GM12873 (cell line): ENCODE data around the gene UNC5A.

Source experiments
- TF ChIP-seq, protein P1 (sequence below): IDR thresholded peaks from 2 replicates; pipeline ENCODE4 v1.5.1; 2012; ENCODE audit warnings: low read depth, mild to moderate bottlenecking, moderate library complexity, low read length, control low read depth; ENCODE audit not compliant: insufficient read depth; ENCODE audit errors: missing control alignments

UNC5A gene

GRCh38 chr5:176894298-176894697 is 83.9 kb downstream of the UNC5A start:
- TF ChIP-seq, protein P1, sequence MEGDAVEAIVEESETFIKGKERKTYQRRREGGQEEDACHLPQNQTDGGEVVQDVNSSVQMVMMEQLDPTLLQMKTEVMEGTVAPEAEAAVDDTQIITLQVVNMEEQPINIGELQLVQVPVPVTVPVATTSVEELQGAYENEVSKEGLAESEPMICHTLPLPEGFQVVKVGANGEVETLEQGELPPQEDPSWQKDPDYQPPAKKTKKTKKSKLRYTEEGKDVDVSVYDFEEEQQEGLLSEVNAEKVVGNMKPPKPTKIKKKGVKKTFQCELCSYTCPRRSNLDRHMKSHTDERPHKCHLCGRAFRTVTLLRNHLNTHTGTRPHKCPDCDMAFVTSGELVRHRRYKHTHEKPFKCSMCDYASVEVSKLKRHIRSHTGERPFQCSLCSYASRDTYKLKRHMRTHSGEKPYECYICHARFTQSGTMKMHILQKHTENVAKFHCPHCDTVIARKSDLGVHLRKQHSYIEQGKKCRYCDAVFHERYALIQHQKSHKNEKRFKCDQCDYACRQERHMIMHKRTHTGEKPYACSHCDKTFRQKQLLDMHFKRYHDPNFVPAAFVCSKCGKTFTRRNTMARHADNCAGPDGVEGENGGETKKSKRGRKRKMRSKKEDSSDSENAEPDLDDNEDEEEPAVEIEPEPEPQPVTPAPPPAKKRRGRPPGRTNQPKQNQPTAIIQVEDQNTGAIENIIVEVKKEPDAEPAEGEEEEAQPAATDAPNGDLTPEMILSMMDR, result no peak

DNA sequence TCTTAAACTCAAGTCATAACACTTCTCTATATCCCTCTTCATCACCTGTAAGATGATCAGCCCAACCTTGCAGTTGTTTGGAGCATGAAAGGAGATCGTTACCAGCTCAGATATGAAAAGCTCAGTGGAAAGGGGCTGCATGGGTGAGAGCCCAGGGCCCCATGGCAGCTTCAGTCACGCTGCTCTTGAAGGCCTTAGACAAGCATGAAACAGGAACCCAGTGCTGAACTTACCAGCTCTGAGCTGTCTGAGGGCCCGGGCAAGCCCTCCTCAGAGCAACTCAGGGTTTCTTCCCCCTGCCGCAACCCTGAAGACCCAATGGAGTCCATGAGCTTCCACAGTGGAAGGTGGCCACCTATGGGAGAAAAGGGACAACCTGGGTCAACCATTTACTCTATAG is 85.5 kb downstream of the UNC5A start:
- TF ChIP-seq, protein P1, result no peak

DNA sequence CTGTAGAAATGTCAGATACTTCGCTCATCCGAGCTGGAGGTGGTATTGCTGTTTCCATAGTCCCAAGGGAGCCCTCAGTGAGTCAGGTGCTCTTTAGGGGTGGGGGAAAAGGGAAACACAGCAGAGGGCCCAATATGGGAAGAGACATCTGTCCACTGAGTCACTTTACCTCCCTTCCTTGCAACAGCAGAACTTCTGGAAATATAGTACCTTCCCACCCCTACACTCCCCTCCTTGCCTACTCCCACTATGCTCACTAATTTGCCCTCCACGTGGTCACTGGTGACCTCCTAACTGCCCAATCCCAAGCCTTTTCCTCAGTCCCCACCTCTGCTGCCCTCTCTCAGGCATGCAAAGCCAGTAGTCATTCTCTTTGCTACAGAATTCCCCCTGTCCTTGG is 86.9 kb downstream of the UNC5A start:
- TF ChIP-seq, protein P1, result no peak

DNA sequence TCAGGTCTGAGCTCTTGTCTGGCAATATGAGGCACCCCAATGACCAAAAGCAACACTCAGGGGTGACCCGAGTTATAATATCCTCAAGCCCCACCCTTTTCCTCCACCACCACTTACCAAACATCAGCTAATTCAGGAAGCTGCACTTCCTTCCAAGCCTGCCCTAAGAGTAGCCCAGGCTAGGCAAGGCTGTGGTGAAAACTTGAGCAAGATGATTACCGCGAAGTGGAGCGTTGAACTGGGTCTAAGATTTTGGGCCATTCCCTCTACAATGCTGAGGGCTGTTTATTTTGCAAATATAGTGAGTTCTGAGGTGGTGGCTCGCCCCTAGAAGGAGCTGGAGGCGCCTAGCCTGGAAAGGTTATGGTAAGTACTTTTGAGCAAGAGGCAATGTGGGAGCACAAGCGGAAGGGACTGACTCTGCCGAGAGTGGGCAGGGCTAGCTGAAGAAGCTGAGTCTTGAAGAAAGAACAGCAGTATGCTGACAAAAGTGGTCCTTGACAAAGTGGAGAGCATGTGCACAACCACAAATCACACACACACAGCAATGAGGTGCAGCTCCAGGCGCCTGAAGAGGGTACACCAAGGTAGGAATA is 89.0 kb downstream of the UNC5A start, which contains the start of gene HK3:
Gene HK3 (minus strand): TSS at position 51 of the 596 bp plus-strand sequence. CDS start 3,187 bp downstream, outside the sequence.
- TF ChIP-seq, protein P1, result no peak

DNA sequence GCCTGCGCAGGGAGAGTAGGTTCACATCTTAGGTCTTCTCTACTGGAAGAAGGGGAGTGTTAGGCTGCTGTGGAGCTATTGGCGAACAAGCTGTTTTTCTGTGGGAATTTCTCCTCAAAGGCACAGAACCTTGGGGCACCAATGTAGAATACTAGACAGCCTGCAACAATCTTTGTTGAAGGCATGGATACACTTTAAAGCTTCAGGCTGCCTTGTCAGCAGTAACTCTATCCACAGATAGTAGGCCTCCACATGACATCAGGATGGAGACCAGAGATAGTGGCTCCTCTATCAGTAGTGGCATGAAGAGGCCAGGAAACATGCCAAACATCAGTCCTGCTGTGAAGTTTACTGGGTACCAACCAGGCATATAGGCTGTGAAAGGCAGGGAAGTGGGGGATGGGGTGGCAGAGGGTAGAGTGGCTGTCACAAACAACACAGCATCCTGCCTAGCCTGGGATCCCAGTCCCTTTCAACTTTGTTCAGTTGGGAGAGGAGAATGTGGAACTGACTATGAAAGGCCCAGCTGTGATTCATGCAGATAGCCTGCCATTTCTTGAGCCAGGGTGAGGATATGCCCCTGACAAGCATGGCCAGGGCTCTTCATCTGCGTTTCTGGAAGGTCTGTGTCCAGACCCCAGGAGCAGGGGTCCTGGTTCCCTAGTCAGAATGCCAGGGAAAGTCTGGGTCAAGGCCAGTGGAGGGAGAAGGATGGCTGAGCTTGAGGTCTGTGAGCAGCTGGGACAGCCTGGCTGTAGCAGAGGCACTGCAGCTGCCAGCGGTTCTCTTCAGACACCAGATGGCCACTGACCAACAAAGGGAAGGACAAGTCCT is 89.8 kb downstream of the UNC5A start:
- TF ChIP-seq, protein P1, result no peak

DNA sequence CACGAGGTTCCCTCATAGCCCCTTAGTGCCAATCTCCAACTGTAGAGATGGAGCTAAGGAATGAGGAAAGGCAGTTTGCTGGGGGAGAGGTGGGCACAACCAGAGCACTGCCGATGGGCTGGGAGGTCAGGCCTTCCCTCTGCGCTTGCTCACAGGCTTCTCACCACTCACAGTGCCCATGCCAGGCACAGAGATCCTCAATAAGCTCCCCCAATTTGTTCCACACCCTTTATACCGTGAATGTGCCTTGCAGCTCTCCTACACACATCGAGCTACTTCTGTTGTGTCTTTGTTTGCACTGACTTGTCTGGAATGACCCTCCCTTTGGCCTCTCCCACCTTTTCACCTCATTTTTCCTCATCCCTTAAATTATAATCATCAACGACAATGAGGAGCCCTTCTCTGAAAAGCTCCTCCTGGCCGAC is 90.4 kb downstream of the UNC5A start:
- TF ChIP-seq, protein P1, result no peak

GRCh38 chr5:176901260-176902101 is 91.1 kb downstream of the UNC5A start:
- TF ChIP-seq, protein P1, result no peak
